ENCODE results near the gene WWOX.

DNA sequence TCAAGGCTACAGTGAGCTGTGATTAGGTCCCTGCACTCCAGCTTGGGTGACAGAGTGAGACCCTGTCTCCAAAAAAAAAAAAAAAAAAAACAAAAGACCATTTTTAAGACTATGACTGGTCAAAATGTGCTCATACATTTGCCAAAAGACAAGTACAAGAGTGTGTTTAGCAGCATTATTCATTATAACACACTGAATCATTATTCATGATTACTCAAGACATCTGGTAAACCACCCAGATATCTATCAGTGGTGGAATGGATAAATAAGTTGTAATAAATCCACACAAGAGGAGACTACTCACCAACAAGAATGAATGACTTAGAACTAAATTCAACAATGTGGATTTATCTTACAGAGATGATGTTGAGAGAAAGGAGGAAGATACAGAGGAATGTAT lies 784.8 kb downstream of the WWOX start:
- TF ChIP-seq, protein P1, sequence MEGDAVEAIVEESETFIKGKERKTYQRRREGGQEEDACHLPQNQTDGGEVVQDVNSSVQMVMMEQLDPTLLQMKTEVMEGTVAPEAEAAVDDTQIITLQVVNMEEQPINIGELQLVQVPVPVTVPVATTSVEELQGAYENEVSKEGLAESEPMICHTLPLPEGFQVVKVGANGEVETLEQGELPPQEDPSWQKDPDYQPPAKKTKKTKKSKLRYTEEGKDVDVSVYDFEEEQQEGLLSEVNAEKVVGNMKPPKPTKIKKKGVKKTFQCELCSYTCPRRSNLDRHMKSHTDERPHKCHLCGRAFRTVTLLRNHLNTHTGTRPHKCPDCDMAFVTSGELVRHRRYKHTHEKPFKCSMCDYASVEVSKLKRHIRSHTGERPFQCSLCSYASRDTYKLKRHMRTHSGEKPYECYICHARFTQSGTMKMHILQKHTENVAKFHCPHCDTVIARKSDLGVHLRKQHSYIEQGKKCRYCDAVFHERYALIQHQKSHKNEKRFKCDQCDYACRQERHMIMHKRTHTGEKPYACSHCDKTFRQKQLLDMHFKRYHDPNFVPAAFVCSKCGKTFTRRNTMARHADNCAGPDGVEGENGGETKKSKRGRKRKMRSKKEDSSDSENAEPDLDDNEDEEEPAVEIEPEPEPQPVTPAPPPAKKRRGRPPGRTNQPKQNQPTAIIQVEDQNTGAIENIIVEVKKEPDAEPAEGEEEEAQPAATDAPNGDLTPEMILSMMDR (IDR thresholded peaks at IDR 0.05) = no peak
- no peak for TF ChIP-seq POLR2A (IDR thresholded peaks at IDR 0.05)

All from right lobe of liver (tissue), 4 donors.